HUES6 (cell line): ENCODE results near the gene NLN.
"Not testable (repeated sequence)": the region's sequence is repeated elsewhere in the genome, so short reads cannot be mapped to it uniquely, and the experiment has no call there.

ENCODE experiments used
- H3K27ac ChIP-seq: 2 replicates; pipeline ENCODE4 v1.7.0; 2013; ENCODE audit warnings: low read depth, mild to moderate bottlenecking, low read length, inconsistent platforms
- H3K27me3 ChIP-seq: 2 replicates; pipeline ENCODE4 v1.6.1; 2013; ENCODE audit warnings: low read length; ENCODE audit not compliant: control insufficient read depth, insufficient read depth
- H3K36me3 ChIP-seq: 2 replicates; pipeline ENCODE4 v1.6.1; 2013; ENCODE audit warnings: low read length; ENCODE audit not compliant: control insufficient read depth, insufficient read depth
- H3K4me1 ChIP-seq: 2 replicates; pipeline ENCODE4 v1.6.1; 2013; ENCODE audit warnings: low read length; ENCODE audit not compliant: control insufficient read depth, insufficient read depth
- H3K4me3 ChIP-seq: 2 replicates; pipeline ENCODE4 v1.5.1; 2013; ENCODE audit warnings: low read depth, low read length
- H3K9ac ChIP-seq: one replicate; pipeline ENCODE4 v1.6.1; 2013; ENCODE audit warnings: mild to moderate bottlenecking, low read length
- H3K9me3 ChIP-seq: 2 replicates; pipeline ENCODE4 v1.6.1; 2013; ENCODE audit warnings: low read depth, low read length; ENCODE audit not compliant: control insufficient read depth, insufficient read depth

Gene NLN

GRCh38 chr5:65704621-65705239 is 17.3 kb upstream of the NLN start:
- no peak overlapping the region for H3K4me3 ChIP-seq
- no peaks in the 10 kb centered on the region for H3K27me3 ChIP-seq

GRCh38 chr5:65707663-65708062 is 14.3 kb upstream of the NLN start:
- no peak overlapping the region for H3K27ac ChIP-seq
- no peaks in the 10 kb centered on the region for H3K9me3 ChIP-seq
- H3K4me3 ChIP-seq: no peak overlapping the region
- H3K9ac ChIP-seq: no peak overlapping the region
- peaks cover 29% of the 10 kb centered on the region for H3K36me3 ChIP-seq
- no peaks in the 10 kb centered on the region for H3K4me1 ChIP-seq
- no peaks in the 10 kb centered on the region for H3K27me3 ChIP-seq

More at GRCh38 chr5:65704621-65705239, 17.3 kb upstream of the NLN start:
- H3K9me3 ChIP-seq: no peaks in the 10 kb centered on the region
- H3K27ac ChIP-seq: no peak overlapping the region
- H3K4me1 ChIP-seq: no peaks in the 10 kb centered on the region
- H3K36me3 ChIP-seq: peaks cover 18% of the 10 kb centered on the region
- no peak overlapping the region for H3K9ac ChIP-seq

DNA sequence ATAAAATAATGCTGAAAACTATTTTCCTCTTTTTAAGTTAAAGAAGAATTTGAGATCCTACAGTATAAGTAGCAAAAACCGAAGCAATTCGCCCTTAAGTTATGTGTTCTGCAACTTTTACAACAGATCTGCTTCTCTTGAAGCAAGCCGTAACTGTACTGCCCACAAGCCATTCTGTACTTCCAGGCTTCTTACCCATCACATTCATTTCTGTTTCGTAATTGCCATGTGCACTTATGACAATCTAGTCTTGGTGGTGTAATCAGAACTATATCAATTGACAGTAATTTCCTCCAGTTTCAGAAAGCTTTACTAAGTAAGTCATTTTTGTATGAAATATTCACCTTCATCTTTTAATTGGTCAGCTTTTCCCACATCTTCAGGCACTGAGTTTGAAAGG is 13.9 kb upstream of the NLN start:
- Histone ChIP-seq H3K27ac (no peak overlapping the region), H3K27me3 (no peaks in the 10 kb centered on the region), H3K36me3 (peaks cover 26% of the 10 kb centered on the region), H3K9ac (no peak overlapping the region), H3K4me3 (no peak overlapping the region), H3K4me1 (no peaks in the 10 kb centered on the region), H3K9me3 (no peaks in the 10 kb centered on the region)

DNA sequence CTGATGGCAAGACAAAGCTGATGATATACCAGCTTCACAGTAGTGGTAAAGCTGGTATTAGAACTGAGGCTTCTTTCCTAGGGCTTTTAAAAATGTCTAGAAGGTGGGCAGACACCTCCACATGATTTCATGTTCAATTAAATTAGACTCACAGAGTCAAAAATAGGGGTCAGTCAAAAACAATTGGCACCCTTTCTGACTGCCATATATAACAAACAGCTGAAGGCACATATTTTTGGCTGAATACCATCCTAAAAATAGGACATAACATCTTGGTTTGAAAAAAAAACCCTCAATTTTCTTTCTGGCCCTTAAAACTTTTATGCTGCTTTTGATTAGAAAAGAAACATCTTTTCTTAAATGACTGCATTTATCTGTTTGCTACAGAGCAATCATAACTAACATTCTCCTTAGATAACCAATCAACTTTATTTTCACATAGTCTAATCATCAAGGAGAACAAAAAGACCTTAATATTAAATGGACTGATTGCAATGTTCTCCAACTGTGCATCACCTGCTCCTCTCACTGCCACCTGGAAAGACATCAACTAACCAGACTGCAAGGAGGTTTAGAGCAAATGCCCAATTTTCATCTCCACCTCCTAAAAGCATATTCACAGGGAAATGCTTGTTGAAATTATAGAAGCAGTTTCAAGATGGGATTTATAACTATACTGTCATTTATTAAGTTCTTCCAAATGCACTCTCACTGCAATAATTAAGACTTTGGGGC is 3.3 kb upstream of the NLN start:
- H3K4me1 ChIP-seq: peaks cover 6% of the 10 kb centered on the region; the same call in 1 of the 2 replicates
- H3K4me3 ChIP-seq: no peak overlapping the region
- H3K36me3 ChIP-seq: peaks cover 22% of the 10 kb centered on the region
- no peak overlapping the region for H3K27ac ChIP-seq
- H3K27me3 ChIP-seq: no peaks in the 10 kb centered on the region
- no peaks in the 10 kb centered on the region for H3K9me3 ChIP-seq
- no peak overlapping the region for H3K9ac ChIP-seq

GRCh38 chr5:65721050-65721719 is 820 bp upstream of the NLN start:
- Histone ChIP-seq H3K27me3 (no peaks in the 10 kb centered on the region), H3K9ac (peak overlapping the region; percentile 88), H3K9me3 (no peaks in the 10 kb centered on the region), H3K4me3 (peak overlapping the region; percentile 97), H3K27ac (peak overlapping the region; percentile 70; the same call in 1 of the 2 replicates), H3K36me3 (peaks cover 22% of the 10 kb centered on the region), H3K4me1 (peaks cover 13% of the 10 kb centered on the region)

- H3K36me3 ChIP-seq: peaks cover 13% of the 10 kb centered on the region
- H3K4me3 ChIP-seq: peak overlapping the region; percentile 97
- H3K4me1 ChIP-seq: peaks cover 13% of the 10 kb centered on the region
- no peaks in the 10 kb centered on the region for H3K9me3 ChIP-seq
- H3K27ac ChIP-seq: peak overlapping the region; percentile 77
- H3K9ac ChIP-seq: peak overlapping the region; percentile 92
- H3K27me3 ChIP-seq: no peaks in the 10 kb centered on the region
Measured at GRCh38 chr5:65722575-65723403, 784 bp downstream of the NLN start.

DNA sequence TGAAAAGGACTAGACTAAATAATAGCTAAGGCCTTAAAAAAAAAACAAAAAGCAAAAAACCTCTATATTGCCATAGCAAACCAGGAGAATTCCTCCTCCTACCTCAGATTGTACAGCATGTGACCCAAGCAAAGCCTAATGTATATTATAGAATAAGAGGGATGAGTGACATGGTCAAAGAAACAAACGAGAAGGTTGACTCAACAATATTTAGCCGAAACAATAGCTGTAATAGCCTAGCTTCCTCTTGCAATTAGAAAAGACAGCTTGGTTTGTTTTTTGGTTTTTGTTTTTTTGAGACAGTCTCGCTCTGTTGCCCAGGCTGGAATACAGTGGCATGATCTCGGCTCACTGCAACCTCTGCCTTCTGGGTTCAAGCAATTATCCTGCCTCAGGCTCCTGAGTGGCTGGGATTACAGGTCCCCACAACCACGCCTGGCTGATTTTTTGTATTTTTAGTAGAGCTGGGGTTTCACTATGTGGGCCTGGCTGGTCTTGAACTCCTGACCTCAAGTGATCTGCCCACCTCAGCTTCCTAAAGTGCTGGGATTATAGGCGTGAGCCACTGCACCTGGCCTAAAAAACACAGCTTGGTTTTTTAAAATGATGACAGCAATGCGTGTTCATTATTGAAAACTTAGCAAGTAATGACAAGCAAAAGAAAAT is 5.6 kb downstream of the NLN start:
- no peaks in the 10 kb centered on the region for H3K9me3 ChIP-seq
- no peak overlapping the region for H3K9ac ChIP-seq
- no peaks in the 10 kb centered on the region for H3K36me3 ChIP-seq
- no peak overlapping the region for H3K27ac ChIP-seq
- no peaks in the 10 kb centered on the region for H3K27me3 ChIP-seq
- no peak overlapping the region for H3K4me3 ChIP-seq
- H3K4me1 ChIP-seq: peaks cover 7% of the 10 kb centered on the region

DNA sequence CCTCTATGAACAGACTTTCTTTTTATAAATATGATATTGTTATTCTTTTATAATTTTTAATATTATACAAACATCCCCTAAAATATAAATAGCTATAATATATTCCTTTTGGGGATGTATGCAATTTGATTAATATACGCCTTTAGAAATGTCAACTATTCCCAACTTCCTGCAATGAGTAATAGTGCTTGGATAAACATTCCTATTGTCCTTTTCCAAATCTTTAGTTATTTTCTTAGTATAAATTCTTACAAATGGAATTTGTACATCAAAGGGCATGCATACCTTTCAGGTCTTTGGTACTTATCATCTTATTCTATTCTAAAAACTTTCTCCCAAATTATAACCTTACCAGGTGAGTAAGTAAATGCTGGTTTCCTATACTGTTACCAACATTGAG is 6.2 kb downstream of the NLN start:
- Histone ChIP-seq H3K9me3 (no peaks in the 10 kb centered on the region), H3K9ac (no peak overlapping the region), H3K4me3 (no peak overlapping the region), H3K27me3 (no peaks in the 10 kb centered on the region), H3K36me3 (no peaks in the 10 kb centered on the region; the same call in 1 of the 2 replicates), H3K27ac (no peak overlapping the region), H3K4me1 (peaks cover 7% of the 10 kb centered on the region)

GRCh38 chr5:65730910-65731309 is 8.9 kb downstream of the NLN start:
- H3K36me3 ChIP-seq: no peaks in the 10 kb centered on the region; the same call in 1 of the 2 replicates
- H3K9me3 ChIP-seq: no peaks in the 10 kb centered on the region
- no peaks in the 10 kb centered on the region for H3K4me1 ChIP-seq
- H3K27ac ChIP-seq: no peak overlapping the region
- no peaks in the 10 kb centered on the region for H3K27me3 ChIP-seq
- H3K4me3 ChIP-seq: no peak overlapping the region
- no peak overlapping the region for H3K9ac ChIP-seq

GRCh38 chr5:65732046-65732445 is 10.0 kb downstream of the NLN start:
- not testable (repeated sequence) for H3K36me3 ChIP-seq, H3K4me3 ChIP-seq, H3K9ac ChIP-seq, H3K9me3 ChIP-seq, H3K4me1 ChIP-seq, H3K27me3 ChIP-seq, H3K27ac ChIP-seq
